ENCODE data around the gene RPRD1A.
A peak's percentile ranks its signal among the peaks of the same experiment; 100 is the strongest.
"Not testable (repeated sequence)": the region's sequence is repeated elsewhere in the genome, so short reads cannot be mapped to it uniquely, and the experiment has no call there.

RPRD1A gene

DNA sequence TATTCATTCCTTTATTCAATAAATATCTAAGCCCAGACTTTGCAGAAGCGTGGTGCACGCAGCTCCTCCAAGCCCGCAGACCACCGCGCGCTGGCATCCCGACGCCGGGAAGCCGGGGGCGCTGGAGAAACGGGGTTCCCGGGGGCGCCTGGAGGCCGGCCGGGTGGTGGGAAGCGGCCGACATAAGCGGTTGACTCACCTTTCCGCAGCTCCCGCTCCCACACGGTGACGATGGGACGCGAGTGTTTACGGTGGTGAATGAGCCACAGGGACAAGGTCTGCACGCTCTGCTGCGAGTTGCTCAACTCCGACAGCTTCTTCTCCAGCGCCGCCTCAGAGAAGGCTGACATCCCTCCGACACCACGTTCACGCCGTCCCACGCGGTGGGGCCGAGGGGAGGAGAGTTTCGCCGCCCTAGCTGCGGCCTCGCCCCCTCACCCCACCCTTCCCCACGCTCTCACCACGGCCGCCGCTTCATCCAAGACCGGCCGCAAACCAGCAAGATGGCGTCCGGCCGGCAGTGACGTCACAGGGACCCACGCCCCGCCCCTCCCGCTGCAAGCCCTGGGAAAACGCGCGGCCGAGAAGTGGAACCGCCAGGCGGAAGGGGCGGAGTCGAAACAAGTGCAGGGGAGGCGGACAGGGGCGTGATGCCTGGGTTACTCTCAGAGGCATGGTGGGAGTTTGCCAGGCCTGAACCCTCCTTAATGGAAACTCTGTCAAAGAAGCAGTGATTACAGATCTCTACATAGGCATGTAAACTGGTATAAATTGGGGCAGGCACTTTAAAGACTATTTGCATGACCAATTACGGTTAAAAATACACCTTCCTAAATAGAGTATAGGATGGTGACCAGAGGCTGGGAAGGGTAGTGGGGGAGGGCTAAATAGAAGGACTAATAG is at the start of gene RPRD1A:
RPRD1A (minus strand) TSS at position 505 of the 903 bp plus-strand sequence; CDS start at position 350, 155 bp downstream.
- peak; percentile 95 for DNase-seq (ENCODE audit: low spot score)

DNA sequence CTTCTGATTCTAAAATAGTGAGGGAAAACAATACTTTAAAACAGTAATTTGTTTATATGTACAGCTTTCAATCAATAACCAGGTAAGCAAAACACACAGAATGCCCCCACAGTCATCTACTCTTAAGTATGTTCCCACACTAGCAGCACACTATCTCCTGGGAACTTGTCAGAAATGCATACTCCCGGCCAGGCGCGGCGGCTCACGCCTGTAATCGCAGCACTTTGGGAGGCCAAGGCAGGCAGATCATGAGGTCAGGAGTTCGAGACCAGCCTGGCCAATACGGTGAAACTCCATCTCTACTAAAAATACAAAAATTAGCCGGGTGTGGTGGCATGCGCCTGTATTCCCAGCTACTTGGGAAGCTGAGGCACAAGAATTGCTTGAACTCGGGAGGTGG is 49.4 kb upstream of the RPRD1A start:
- DNase-seq (ENCODE audit: low spot score): not testable (repeated sequence)

DNA sequence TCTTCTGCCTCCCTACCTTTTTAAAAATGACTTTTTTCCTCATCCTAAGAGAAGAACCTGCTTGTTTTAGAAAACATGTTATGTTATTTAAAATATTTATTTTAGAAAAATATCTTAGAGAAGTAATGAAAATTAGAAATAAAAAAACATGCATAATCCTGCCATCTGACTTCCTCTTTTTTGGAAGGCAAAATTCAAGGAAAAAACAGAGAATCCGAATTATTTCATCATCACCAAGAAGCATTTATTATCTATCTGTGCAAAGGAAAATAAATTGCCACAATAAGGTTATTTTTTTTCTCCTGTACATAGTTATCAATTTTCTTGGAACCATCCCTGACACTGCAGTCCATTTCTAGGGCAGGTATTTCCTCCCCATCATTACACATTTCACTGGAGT is 47.4 kb upstream of the RPRD1A start:
- no peak for DNase-seq (ENCODE audit: low spot score)

- no peak for DNase-seq (ENCODE audit: low spot score)
Observed at GRCh38 chr18:36114251-36114650, 46.9 kb upstream of the RPRD1A start.

DNA sequence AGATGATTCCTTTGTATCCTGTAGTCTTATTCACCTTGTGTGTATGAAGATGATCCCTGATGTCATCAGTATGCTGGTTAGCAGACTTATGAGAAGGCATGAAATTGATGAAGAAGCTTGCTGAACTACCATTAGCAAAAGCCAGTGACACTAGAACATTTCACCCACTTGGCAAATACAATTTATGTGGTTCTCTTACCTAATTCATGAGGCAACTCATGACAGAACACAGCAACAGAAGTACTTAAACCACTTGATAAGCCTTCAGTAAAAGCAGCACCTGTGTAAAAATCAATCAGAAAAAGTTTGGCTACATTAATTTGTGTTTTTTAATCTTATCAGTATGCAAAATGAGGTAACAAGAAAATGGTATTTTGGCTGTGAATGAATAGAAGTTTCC is 44.9 kb upstream of the RPRD1A start:
- DNase-seq (ENCODE audit: low spot score): no peak

- no peak for DNase-seq (ENCODE audit: low spot score)
Observed at GRCh38 chr18:36109737-36110136, 42.4 kb upstream of the RPRD1A start.

DNA sequence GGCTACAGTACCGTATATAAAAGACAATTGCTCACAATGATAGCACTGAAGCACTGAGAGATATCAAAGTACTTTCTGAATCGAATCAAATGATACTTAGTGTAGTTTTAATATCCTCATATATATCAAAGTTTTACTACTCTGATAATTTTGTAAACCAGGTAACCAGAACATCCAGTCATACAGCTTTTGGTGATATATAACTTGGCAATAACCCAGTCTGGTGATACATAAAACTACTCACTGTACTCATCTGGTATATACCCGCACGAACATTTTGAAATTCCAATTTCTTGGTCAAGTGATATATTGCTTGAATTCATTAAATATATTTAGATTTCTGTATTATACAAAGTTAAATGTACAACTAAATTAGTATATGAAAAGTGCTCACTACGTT is 41.2 kb upstream of the RPRD1A start:
- no peak for DNase-seq (ENCODE audit: low spot score)

GRCh38 chr18:36108196-36108595 is 40.8 kb upstream of the RPRD1A start:
- no peak for DNase-seq (ENCODE audit: low spot score)

DNA sequence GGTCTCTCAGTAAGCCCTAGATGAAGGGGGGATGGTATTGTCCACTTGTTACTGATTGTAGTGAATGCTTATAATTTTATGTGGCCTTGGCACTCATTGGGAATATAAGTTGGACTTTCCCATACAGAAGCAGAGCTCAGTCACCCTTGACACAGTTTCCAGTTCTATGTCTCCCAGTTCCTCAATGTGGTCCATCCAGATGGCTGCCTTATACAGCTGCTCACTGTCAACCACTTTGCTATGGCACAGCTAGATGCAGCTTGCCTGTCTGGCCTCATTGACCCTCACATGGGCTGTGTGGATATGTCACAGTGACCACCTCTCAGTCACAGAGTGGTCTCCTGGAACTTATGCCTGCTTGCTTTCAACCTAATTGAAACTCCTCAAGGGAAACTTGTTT is 40.1 kb upstream of the RPRD1A start:
- DNase-seq (ENCODE audit: low spot score): no peak

DNA sequence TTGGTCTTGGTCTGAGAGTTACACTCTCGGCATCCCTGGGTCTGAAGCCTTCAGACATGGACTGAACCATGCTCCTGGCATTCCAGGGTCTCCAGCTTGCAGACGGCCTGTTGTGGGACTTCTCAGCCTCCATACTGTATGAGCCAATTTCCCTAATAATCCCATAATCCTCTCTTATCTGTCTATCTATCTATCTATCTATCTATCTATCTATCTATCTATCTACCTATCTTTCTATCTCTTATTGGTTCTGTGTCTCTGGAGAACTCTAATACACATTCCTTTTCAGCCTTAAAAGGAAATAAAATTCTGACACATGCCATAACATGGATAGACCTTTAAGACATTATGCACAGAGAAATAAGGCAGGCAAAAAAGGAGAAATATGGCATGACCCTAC is 37.4 kb upstream of the RPRD1A start:
- no peak for DNase-seq (ENCODE audit: low spot score)

- DNase-seq (ENCODE audit: low spot score): no peak
Observed at GRCh38 chr18:36101943-36102342, 34.6 kb upstream of the RPRD1A start.

DNA sequence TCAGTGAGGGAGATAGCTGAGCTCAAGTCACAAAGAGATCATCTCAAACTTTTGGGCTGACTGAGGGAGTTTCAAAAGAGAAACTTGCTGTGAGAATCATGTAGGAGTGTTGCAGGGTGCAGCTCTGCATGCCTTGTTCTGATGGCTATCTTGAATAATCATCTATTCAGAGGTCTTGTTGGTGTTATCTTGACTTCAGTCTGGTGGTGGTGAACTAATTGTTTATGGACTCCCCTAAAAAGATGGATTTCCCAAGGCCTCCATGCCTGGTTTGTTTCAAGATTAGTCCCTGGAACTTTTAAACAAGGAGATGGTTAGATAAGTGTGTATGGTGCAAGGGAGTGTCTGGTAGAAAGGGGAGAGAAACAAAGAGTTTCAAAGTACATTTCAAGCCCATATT is 32.0 kb upstream of the RPRD1A start:
- no peak for DNase-seq (ENCODE audit: low spot score)

DNA sequence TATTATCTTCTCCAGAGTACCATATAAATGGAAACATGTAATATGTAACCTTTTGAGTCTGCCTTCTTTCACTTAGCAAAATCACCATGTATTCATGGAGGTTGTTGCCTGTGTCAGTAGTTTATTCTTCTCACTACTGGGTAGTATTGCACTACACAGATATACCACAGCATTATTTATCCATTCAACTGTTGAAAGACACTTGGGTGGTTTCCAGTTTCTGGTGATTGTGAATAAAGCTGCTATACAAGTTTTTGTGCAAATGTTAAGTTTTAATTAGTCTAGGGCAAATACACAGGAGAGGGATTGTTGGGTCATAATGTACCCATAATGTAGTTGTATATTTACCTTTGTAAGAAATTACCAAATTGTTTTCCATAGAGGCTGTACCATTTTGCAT is 29.6 kb upstream of the RPRD1A start:
- DNase-seq (ENCODE audit: low spot score): no peak

- peak; percentile 47 for DNase-seq (ENCODE audit: low spot score)
Observed at GRCh38 chr18:36095936-36096519, 28.7 kb upstream of the RPRD1A start.

- no peak for DNase-seq (ENCODE audit: low spot score)
Observed at GRCh38 chr18:36094431-36094830, 27.1 kb upstream of the RPRD1A start.

GRCh38 chr18:36092116-36092515 is 24.8 kb upstream of the RPRD1A start:
- DNase-seq (ENCODE audit: low spot score): not testable (repeated sequence)

DNA sequence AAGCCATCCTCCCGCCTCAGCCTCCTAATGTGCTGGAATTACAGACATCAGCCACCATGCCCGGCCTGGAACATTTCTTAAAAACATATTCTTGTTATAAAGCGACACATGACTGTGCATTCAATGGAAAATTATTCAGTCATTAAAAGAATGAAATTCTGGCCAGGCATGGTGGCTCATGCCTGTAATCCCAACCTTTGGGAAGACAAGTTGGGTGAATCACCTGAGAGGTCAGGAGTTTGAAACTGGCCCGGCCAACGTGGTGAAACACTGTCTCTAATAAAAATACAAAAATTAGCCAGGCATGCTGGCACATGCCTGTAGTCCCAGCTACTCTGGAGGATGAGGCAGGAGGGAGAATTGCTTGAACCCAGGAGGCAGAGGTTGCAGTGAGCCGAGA is 21.6 kb upstream of the RPRD1A start:
- no peak for DNase-seq (ENCODE audit: low spot score)

DNA sequence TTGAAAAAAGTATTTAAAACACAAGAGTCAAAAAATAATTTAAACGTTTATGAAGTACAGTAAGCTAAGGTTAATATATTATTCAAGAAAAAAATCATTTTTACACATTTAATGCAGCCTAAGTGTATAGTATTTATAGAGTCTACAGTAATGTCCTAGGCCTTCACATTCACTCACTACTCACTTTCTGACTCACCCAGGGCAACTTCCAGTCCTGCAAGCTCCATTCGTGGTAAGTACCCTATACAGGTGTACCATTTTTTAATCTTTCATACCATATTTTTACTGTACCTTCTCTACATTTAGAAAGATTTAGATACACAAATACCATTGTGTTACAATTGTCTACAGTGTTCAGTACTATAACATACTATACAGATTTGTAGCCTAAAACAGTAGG is 20.9 kb upstream of the RPRD1A start:
- no peak for DNase-seq (ENCODE audit: low spot score)

DNA sequence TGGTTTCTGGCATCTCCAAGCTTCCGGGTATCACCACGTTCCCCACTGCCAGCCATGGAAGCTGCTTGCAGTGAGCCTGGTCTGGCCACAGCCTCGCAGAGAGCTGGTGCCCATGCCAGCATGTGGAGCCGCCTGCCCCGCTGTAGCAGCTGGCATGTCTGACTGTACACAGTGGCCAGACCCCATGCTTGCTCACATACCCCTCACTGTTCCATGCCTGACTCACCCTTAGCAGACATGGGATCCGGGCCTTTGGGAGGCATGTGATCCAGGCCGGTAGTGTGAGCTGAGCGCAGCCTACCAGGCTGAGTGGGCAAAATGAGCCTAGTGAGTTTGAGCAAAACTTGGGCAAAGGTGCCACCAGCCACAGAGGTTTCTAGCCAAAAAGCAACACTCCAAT is 18.8 kb upstream of the RPRD1A start:
- no peak for DNase-seq (ENCODE audit: low spot score)

DNA sequence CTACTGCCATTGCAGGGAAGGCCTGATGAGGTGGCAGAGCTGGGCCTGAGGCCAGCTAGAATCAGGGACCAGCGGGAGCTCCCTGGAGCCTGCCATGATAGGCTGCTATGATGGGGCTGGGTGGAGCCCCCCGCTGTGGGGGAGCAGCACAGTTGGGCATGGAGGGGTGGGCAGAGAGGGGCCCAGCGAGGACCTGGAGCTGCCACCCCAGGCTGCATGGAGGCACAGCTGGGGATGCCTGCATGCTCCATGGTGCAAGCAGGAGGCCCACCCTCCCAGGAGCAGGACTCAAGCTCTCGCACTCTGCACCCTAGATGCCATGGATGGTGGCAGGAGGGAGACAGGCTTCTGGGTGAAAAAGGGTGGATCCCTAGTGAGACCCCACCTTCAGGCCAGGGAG is 17.8 kb upstream of the RPRD1A start:
- DNase-seq (ENCODE audit: low spot score): no peak

DNA sequence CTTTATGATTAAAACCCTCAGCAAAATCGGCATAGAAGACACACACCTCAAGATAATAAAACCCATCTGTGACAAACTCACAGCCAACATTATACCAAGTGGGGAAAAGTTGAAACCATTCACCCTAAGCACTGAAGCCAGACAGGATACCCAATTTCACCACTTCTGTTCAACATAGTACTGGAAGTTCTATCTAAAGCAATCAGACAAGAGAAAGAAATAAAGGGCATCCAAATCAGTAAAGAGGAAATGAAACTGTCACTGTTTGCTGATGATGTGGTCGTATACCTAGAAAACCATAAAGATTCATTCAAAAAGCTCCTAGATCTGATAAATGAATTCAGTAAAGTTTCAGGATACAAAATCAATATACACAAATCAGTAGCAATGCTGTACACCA is 16.4 kb upstream of the RPRD1A start:
- DNase-seq (ENCODE audit: low spot score): no peak

DNA sequence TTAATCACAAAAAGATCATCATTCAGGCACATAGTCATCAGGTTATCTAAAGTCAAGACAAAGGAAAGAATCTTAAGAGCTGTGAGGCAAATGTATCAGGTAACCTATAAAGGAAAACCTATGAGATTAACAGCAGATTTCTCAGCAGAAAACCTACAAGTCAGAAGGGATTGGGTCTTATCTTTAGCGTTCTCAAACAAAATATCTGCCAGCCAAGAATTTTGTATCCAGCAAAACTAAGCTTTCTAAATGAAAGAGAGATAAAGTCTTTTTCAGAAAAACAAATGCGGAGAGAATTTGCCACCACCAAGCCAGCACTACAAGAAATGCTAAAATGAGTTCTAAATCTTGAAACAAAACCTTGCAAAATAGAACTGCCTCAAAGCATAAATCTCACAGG is 13.8 kb upstream of the RPRD1A start:
- DNase-seq (ENCODE audit: low spot score): not testable (repeated sequence)

DNA sequence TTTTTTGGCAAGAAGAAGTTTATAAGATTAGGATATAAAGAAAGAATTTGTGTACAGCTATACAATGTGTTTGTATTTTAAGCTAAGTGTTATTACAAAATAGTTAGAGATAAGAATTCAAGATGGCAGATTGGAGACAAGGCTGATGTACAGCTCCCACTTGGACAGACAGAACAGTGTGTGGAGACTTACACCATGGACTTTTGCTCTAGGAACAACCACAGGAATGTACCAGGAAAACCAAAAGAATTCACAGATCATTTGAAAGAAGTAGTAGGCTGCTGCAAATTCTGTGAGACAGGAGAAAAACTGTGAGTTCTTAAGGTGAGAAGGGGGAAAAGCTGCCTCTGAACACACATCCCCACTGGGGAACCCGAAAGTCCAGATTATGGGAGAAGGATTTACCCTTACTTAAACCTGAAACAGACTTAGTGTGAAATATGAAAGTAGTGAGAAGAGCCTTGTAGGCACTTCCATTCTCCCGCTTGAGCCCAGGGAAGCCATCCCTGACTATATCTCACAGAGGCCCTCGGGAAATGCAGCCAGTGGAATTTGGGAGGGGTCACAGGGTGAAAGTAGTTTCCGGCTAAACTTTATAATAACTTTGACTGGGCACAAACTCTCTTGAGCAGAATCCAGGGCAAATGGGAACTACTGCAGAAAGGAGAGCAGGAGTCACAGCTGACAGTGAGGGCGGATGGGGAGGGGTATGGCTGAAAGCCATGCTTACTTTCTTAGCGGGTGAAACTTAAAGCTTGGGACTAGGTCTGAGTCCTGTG is 11.6 kb upstream of the RPRD1A start:
- no peak for DNase-seq (ENCODE audit: low spot score)

Measured in globus pallidus (tissue), 1 donor.